GM19043 (cell line): ENCODE data around the gene FOXF1.

Experiments
- ATAC-seq: cut with Tn5 transposase; IDR thresholded peaks from one replicate; pipeline ENCODE4 v1.9.1; 2021; ENCODE audit warnings: low read depth; ENCODE audit not compliant: unreplicated experiment

The FOXF1 gene

DNA sequence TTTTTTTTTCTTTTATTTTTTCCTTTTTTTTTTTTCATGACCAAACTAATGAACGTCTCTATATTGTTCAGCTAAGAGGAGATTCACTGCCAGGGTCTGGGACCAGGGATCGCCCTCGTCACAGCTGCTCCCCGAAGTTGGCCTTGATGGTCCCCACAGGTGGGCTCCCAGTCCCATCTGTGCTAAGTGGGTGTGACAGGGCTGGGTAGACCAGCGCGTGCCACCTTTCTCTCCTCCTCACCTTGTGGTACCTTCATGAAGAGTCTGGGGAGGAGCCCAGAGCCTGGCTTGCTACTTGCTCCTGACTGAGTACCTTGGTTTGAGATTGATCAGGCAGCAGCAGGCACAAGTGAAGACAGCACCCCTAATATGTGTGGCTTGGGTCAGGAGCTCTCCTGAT is 6.5 kb upstream of the FOXF1 start:
- ATAC-seq, result no peak

DNA sequence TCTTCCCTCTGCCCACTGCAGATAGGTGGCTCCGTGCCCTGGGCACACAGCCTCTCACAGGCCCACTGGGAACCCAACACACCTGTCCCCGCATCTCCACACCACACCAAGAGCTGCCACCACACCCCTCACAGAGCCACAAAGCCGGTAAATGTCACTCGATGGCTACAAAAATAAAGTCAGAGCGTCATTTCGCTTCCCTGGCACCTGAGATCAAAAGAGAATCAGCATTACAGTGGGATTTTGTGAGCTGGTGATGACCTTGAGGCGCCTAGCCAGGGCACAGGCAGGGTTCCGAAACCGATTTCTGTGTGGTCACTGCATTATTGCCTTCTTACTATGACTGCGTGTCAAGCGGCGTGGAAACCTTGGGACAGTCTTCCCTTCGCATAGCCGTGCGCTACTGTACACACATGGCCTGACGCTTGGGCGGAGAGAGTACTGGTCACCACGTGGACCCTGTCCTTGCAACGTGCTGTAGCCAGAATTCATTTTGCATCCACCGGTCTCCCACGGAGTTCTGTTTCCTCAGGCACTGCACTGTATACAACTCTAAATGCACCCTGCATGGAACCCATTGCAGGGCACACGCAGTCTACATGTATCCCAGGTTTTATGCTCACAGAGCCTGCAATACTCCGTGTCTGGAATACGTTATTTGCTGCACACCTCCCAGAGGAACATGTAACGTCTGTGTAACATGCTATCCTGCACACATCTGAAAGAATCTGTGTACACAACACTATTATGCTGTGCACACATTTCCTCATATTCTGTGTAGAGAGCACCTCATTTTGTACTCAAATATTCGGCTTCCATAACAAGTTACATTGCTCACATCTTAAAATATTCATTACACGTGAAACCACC is 5.8 kb upstream of the FOXF1 start:
- ATAC-seq, result no peak

DNA sequence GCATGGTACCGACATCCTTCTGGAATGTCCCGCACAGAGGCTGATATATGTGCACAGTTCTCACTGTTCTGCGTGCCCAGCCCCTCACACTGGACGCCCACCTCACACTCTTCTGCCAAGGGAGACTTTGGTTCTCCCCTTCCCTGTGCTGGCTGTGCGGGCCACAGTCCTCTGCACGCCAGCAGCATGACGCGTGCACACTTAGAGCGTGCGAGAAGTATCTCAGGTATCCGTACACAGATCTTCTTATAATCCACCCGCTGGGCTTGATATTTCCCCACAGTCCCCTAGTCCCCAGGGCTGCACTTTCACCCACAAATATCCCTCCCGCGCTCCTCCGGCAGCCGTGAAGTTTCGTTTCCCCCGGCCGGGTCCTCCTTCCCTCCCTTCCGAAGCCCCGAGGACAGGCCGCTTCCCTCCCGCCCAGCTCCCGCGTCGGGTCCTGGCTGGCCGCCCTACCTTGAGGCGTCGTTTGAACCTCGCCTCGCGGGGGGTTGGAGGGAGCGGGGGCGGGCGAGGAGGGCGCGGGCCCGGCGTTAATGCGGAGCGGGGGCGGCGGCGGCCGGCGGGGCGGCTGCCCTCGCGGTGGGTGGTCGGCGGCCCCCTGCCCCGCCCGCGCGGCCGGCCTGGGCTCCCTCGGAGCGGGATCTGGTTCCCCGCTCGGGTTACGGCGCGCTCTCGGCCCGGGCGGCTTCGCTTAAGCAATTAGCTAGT is 5.0 kb upstream of the FOXF1 start:
- ATAC-seq, result no peak

DNA sequence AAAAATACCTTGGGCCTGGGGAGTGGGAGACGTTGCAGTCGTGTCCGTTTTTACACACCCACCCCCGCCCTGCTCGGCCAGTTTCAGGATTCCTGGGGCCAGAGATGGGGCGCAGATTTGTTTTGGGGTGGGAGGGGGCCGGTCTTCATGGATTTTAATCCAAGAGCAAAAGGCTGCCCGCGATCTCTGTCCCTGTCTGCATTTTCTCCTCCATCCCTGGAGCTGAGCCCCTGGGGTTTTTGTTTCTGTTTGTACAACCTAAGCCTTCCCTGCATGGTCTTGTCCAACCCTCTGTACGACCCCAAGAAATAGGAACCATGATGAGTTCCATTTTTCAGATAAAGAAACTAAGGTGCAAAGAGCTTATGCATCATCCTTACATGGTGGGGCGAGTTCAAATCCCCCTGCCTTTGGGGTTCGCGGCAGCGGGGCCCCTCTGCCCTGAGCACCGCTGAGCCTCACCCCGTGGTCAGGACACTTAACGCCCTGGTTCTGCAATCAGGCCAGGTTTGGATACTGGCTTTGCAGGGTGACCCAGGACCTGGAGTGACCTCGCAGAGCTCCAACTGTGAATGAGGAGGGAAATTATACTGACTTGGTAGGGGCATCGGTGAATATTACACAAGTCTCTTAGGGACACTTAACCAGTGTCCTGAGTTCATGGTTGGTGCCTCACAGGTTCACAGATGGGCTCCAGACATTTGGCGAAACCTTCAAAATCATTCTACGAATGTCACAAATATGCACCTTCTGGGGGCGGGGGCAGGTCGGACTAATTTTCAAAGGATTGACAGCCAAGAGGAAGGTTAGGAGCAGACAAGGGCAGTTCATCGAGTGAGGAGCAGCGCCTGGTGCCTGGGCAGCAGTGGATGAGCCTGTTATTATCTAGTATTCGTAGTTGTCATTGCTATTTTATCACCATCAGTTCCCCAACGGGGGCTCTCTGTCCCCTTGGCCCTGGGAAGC is 4.1 kb upstream of the FOXF1 start:
- no peak for ATAC-seq

DNA sequence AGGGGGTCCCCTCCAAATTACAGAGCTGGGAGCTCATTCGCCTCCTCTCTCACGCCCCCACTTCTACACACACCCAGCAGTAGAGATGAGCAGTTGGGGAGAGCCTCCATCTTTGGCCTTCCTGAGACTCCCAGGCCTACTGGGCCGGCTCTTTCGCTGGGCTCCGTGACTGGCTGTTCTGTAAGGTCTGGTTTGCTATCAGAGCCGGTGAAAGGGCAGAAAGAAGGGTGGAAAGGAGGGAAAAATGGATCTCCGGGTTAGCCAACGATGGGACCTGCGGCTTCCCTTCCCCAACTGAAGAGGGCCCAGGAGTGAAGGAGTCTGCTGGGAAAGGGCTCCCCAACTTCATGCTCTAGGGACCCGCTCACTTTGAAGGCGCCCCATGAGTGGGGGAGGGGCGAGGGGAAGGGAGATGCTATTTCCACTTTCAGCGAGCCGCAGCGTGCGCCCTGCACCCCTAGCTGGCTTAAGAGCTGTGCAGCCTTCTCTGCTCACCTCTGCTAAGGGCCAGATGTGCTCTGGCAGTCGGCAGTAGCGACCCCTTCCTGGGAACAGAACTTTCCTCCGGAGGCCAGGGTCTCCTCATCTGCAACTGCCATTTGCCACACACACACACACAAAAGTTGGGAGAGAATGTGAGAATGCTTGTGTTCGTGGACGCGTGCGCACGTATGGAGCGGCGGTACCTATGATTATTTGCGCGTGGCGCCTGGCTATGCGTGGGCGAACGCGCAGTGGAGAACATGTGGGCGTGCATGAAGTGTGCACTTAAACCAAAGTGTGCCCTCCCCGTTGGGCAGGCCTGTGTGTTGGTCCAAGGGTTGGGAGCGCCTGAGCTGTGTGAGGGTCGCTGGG is 2.9 kb upstream of the FOXF1 start:
- no peak for ATAC-seq

DNA sequence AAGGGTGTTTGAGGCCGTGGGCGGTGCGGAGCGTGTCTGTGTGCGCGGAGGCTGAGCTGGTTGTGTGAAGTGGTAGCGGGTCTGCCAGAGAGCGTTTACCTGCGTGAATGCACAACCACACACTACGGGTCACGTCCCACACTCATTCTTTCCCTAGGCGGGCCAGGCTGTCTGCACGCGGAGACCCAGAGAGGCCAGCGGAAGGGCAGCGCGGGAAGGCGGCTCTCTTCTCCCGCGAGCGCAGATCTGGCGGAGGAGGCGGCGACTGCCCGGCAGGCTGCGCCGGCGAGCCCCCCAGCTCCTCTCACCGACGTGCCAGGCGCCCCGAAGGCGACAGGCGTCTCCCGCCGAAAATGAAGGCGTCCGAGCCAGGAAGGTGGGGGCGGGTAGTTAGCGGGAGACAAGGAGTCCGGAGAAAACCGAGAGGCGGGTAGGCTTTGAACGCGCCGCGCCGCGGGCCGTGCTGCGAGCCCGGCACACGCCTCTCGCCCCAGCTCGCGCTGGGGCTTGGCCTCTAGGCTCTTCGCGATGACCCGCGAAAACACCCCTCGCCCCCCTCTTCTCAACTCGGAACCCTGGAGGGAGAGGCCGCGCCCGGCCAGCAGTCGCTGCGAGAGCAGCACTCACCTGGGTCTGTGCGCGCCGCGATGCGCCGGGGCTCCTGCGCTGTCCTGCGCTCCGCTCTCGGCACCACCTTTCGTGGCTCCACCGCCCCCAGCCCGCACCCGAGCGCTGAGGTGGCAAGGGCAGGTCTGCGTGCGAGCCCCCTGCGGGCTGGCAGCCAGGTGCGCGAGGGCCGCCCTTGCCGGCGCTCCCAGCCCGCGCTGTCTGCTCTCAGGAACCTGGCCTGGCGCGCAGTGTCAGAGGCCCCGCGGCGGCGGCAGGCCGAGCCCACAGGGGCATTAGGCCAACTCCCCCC is 2.0 kb upstream of the FOXF1 start:
- ATAC-seq, result no peak

DNA sequence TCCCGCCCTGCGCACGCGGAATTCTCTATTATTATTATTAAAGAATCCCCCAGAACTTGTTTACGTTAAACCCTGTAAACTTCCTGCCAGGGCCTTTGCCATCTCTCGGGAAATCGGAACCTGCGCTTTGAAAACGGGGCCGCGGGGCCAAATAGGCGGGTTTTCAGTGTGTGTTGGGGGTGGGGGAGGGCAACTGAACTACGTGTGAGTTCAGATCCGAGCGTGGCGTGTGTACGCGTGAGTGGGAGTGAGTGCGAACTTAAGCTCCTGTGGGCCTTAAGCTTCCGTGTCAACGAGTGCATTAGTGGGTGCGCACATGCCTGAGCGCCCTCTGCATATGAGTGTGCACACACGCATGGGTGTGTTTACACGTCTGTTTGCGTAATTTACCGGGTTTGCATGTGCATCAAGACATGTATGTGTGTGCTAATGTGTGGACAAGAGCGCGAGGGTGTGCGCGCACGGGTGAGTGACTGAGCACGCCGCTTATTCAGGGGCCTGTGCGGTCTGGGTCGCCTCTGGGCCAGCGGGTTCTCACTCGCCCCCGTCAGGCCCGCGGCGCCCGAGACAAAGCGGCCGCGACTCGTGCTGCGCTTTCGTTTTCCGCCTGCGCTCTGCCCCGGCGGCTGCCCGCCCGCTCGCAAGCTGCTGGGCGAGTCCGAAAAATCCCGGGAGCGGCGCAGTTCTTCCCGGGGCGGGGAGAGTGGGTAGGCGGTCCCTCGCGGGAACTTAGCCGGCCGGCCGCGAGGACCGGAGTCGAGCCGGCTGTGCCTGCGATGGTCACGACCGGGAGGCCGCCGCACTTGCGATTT is 1.2 kb upstream of the FOXF1 start:
- ATAC-seq, result no peak

DNA sequence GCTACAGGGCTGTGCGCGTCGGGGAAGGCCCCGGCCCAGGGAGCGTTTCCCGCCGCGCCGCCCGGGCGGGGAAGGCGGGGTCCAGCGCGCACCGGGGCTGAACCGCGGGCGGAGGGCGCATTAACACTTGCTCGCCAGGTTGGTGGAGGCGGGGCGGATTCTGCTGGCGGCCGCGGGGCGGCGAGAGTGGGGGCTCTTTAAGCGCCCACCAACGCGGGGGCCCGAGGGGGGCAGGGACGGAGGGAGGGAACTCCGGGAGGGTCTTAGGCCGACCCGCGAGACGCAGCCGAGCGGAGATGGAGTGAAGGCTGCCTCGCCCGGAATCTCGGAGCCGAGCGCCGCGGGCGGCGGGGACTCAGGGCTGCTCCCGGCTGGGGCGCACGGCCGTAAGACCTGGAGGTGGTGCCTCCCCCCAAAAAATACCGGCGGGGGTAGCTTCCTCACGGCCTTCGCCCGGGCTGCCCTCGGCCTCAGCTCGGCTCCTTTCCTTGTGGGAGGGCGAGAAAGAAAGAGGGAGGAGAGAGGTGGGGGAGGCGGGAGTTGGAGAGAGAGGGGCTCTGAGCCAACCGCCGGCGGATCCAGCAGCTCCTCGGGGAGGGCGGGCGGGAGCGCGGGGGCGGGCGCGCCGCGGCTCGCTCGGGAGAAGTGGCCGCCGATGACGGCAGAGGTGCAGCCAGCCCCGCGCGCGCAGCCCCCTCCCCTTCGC is 415 bp upstream of the FOXF1 start:
- ATAC-seq, result no peak

DNA sequence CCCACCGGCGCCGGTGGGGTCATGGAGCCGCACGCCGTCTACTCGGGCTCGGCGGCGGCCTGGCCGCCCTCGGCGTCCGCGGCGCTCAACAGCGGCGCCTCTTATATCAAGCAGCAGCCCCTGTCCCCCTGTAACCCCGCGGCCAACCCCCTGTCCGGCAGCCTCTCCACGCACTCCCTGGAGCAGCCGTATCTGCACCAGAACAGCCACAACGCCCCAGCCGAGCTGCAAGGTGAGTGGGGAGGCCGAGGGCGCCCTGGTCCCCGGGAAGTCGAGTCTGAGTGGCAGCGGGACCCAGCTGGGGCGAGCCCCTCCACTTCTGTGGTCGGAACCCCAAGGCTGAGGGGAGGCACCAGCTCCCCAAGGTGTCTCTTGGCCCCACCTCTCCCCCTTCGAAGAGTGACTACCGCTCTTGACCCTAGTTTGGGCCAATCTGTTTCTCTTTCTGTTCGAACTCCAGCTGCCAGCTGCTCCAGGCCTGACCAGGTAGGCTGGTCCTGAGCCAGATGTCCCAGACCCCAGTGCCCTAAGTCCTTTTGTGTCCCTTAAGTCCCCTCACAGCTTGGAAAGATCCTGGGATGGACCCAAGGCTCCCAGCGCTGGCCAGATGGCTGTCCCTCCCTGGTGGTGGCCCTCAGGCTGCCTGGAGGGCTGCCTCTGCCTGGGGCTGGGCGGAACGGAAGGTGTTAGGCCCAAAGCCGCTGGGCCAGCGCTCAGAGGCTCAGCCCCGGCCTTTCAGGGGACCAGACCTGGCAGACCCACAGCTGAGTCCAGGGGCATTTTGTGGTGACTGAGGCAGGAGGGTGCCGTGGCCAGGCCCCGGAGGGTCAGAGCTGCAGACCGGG is 1.2 kb downstream of the FOXF1 start:
- no peak for ATAC-seq

DNA sequence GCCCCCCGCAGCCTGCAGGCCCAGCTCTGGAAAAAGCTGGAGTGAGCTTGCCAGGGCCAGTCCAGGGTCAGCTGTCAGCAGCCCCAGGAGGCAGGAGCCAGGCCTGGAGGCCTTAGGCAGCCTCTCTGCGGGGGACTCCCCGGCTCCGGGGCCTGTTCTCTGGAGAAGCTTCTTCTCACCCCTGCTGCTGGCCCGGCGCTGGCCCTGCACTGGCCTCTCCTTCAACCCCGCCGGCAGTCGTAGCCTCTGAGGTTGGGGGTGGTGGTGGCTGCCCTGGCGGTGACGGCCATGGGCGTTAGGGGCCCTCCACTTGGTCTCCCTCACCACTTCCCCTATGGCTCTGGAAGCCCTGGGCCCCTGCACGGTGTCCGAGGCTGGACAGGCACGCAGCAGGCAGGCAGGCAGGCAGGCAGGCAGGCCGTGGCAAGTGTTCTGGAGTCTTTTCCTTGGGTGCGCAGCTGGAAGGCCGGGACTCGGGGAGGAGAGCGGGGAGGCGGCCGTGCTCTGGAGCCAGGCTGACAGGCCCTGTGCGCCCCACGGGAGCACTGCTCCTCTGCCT is 2.1 kb downstream of the FOXF1 start:
- no peak for ATAC-seq

DNA sequence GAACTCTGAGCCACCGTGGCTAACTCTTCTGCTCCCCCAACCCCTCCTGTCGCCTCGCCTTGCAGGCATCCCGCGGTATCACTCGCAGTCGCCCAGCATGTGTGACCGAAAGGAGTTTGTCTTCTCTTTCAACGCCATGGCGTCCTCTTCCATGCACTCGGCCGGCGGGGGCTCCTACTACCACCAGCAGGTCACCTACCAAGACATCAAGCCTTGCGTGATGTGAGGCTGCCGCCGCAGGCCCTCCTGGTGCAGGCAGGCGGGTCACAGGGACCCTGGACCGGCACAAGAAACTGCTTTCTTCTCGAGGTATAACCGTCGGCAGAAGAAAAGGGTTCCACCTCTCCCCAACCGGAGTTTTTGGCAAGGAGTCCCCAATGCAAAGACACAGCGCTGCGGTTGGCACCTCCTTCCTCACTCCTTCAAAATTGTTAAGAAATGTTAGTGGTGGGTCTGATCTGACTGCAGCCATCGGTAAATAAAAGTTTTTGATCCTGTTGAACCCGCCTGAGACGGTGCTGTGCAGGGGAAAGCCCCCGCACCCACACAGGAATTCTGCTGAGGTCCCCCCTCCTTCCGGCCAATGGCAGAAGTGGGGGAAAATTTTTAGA is 2.6 kb downstream of the FOXF1 start:
- ATAC-seq, result no peak

DNA sequence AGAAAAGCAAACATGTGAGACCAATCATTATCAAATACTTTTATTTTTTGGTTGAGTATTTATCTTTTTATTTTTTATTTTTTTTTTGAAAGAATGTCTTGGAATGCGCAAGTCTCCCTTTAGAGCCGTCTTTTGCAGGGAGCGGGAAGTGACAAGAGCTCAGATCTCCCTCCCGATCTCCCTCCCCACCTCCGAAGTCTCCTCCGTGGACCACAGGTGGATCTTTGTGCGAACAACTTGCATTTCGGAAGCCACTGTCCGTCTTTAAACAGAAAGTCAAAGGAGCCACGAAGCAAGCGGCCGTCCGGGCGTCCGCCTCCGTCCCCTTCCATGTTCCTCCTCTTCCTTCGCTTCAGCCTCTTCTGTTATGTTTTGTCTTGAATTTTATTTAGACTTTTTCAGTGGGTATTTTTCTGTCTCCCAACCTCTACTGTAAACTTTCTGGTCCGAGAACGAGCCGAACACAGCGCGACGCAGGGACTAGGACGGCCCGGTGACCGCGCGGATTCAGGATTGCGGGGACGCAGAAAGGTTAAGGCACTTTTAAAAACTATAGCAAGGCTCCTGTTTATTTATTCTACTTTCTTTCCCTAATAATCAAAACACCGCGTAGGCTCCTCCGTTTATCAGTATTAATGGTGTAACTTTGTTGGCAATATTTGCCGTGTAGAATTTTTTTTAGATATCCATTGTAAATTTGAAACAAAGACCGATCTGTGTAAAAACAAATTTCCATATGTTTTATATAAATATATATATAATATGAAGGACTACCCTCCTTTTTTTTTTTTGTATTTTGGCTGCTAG is 3.3 kb downstream of the FOXF1 start:
- no peak for ATAC-seq

DNA sequence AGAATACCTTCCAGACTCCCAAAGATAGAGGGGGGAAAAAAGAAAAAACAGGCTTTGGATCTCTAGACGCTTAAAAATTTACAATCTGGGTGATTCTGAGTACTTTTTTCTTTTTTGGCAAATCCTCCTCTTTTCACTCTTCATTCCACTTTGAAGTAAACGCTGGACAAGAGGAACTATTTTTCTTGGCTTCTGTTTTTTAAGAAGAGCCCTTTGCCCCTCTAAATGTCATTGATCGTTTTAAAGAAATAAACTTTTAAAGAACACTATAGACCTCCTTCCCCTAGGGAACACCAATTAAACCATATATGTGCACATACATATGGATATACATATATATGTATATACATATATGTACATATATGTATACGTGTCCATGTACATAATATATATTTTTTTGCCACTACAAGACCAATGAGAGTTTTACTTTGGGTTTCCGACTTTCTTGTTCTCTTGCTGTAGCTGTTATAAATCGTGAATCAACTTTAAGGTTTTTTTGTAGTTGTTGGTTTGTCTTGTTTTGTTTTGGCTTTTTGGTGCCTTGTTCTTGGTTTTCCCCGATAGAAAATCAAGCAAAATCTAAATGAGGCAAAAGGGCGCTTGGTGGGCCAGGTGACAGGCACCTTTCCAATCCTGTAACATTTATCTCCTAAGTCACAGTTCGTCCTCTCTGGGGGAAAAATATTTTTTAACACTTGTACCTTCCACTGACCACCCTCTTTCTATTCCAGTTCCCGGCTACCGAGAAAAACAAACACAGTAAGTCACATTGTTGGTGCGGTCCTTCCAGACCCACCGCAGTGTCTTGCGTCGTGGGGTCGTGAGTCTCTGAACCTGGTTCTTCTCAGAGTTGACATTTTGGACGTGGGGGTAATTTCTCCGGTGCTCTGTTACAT is 4.4 kb downstream of the FOXF1 start:
- ATAC-seq, result no peak

DNA sequence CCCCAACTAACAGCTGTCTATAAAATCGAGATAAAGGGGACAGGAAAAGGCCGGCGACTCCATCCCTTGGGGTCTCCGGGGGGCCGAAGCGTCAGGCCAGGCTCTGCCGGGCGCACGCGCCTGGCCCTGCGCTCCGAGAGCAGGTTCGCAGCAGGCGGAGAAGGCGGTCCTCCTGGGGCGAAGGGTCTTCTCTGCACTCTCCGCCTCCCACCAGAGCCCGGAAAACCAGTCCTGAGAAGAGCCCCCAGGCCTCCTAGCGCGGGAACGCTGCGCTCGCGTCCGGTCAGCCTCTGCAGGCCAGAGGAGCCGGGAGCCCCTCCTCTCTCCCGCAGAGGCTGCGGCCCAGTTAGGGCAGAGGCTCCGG is 5.1 kb downstream of the FOXF1 start:
- no peak for ATAC-seq
